ENCODE data around the gene SMG6.

Gene SMG6

GRCh38 chr17:2093349-2093748 lies 210.2 kb downstream of the SMG6 start:
- DNase-seq: no peak

GRCh38 chr17:2092253-2092652 lies 211.3 kb downstream of the SMG6 start:
- no peak for DNase-seq

- no peak for DNase-seq
These were observed 212.6 kb downstream of the SMG6 start for GRCh38 chr17:2090804-2091534.

GRCh38 chr17:2090210-2090641 lies 213.4 kb downstream of the SMG6 start:
- no peak for DNase-seq

GRCh38 chr17:2089021-2089422 lies 214.6 kb downstream of the SMG6 start:
- DNase-seq: no peak

GRCh38 chr17:2087597-2088211 lies 215.9 kb downstream of the SMG6 start:
- peak; percentile 85 for DNase-seq

GRCh38 chr17:2086306-2086705 lies 217.3 kb downstream of the SMG6 start:
- no peak for DNase-seq

- DNase-seq: no peak
These were observed 218.0 kb downstream of the SMG6 start for GRCh38 chr17:2085648-2085949.

- DNase-seq: no peak
These were observed 218.6 kb downstream of the SMG6 start for GRCh38 chr17:2084766-2085647.

GRCh38 chr17:2084036-2084765 lies 219.4 kb downstream of the SMG6 start:
- DNase-seq: no peak

GRCh38 chr17:2083613-2084035 lies 220.0 kb downstream of the SMG6 start:
- DNase-seq: no peak

GRCh38 chr17:2082003-2082781 lies 221.4 kb downstream of the SMG6 start:
- DNase-seq: no peak

- no peak for DNase-seq
These were observed 222.0 kb downstream of the SMG6 start for GRCh38 chr17:2081564-2081963.

GRCh38 chr17:2077040-2077439 lies 226.5 kb downstream of the SMG6 start:
- DNase-seq: no peak

GRCh38 chr17:2076087-2076984 lies 227.2 kb downstream of the SMG6 start:
- no peak for DNase-seq

GRCh38 chr17:2075336-2076086 lies 228.1 kb downstream of the SMG6 start:
- DNase-seq: no peak

- no peak for DNase-seq
These were observed 228.7 kb downstream of the SMG6 start for GRCh38 chr17:2074919-2075318.

- no peak for DNase-seq
These were observed 231.9 kb downstream of the SMG6 start for GRCh38 chr17:2071455-2072281.

- no peak for DNase-seq
These were observed 232.6 kb downstream of the SMG6 start for GRCh38 chr17:2071024-2071385.

Data from SIG-M5 (cell line).